ENCODE results near the gene STARD10.
A peak's percentile ranks its signal among the peaks of the same experiment; 100 is the strongest.

The STARD10 gene, protein sequence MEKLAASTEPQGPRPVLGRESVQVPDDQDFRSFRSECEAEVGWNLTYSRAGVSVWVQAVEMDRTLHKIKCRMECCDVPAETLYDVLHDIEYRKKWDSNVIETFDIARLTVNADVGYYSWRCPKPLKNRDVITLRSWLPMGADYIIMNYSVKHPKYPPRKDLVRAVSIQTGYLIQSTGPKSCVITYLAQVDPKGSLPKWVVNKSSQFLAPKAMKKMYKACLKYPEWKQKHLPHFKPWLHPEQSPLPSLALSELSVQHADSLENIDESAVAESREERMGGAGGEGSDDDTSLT

DNA sequence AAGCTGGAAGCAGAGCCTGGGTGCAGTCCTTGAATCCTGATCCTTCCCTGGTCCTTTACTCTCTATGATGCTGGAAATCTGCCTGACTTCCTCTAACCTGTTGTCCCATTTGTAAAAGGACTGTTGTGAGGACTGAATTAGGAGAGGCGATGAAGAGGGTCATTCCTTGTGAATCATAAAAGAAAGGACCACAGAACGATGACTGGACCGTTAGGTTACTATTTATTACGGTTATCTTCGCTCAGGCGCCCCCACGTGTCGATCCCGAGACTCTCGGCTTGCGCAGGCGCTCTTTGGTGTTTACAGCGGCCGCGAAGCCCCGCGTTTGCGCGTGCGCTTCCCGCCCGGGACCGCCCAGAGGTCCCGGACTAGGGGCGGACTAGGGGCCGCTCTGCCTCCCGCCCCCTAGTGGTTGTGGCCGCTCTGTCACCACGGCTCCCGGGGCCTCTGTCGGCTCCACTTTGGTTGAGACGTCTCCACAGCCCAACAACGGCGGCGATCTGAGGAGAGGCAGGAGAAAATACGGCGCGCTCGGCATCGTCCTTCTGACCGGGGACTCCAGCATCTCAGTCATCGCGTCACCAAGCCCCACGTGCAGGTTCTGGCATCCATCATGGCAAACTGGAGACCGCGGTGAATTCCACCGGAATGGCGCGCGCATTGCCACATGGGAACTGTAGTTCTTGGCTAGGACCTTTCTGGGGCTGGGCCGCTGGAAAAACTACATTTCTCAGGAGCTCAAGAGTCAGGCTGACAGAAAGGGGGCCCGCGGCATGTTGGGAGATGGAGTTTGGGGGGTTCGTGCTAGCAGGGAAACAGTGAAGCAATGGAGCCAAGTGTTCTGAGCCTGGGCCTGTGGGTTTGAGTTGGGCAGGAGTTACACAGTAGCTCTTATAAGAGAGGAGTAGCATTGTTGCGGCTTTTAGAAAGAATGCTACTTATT, at the start of gene STARD10:
TSS of gene STARD10 (minus strand) at position 623 of the 943 bp plus-strand sequence. CDS start 12,866 bp downstream, outside the sequence.
- H3K9ac ChIP-seq = peak within 1 kb of the TSS; percentile 84
- no peaks in the 10 kb centered on the region for H3K27me3 ChIP-seq
- H3K9me3 ChIP-seq = no peaks in the 10 kb centered on the region
- peak within 1 kb of the TSS; percentile 70 for H3K4me3 ChIP-seq
- peaks cover 40% of the 10 kb centered on the region for H3K4me1 ChIP-seq
- no peaks in the 10 kb centered on the region for H3K36me3 ChIP-seq
- no peak for TF ChIP-seq Cebpa-rat (IDR thresholded peaks at IDR 0.05)
- no peaks in the 10 kb centered on the region for H4K20me1 ChIP-seq
- peak within 1 kb of the TSS; percentile 85 for H3K4me2 ChIP-seq
- H3K27ac ChIP-seq = peak within 1 kb of the TSS; percentile 86

DNA sequence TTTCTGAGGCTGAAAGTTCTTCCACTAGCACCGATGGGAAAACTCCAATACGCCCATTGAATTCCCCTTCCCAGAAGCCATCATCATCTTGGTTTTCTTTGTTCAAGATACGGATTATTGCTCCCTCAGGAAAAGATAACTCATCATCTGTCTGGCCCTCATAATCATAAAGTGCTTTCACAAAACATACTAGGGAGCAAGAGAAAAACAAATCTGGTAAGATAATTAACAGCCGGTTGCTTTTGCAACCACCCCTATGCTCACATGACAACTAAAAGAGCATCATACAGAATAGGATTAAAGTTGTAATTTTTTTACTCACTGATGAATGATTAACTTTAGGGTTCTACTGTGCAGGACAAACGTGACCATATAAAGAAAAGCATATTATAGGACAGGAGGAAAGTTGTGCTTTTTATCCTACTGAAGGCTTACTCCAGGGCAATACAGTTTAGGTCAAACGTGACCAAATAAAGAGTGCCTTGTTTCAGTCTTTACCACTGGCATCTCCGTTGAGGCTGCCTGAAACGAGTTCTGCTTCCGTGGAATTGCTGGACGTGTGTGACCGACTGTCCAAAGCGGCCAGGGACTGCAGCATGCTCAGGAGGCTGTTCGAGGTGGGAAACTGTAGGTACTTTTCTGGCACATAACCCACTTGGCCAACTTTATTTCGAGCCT, 48.9 kb upstream of the STARD10 start:
- peaks cover 97% of the 10 kb centered on the region for H3K36me3 ChIP-seq
- no peaks in the 10 kb centered on the region for H3K4me1 ChIP-seq
- H3K27me3 ChIP-seq = no peaks in the 10 kb centered on the region
- H3K27ac ChIP-seq = no peak overlapping the region
- no peak for TF ChIP-seq Cebpa-rat (IDR thresholded peaks at IDR 0.05)
- H3K9me3 ChIP-seq = no peaks in the 10 kb centered on the region
- H3K9ac ChIP-seq = no peak overlapping the region
- no peak overlapping the region for H3K4me2 ChIP-seq
- H4K20me1 ChIP-seq = no peaks in the 10 kb centered on the region
- no peak overlapping the region for H3K4me3 ChIP-seq

DNA sequence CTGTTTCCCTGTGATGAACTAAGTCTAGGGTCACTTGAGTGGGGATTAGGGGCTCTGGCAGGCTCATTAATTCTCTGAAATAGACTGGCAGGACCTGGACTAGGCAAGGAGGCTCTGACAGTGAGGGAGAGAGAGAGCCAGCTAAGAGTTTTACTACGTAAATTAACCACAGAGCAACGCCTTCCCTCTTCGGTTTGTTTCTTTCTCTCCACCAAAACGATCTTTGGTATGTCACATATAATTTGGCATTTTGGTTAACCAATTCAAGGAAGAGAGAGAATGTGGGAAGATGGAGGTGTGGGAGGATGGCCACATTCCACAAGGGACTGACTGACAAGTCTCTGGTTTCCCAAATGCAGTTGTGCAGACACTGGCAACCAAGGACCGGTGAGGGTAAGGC, 48.3 kb upstream of the STARD10 start:
- Histone ChIP-seq H4K20me1 (no peaks in the 10 kb centered on the region), H3K36me3 (peaks cover 97% of the 10 kb centered on the region), H3K27me3 (no peaks in the 10 kb centered on the region), H3K4me3 (no peak overlapping the region), H3K9ac (no peak overlapping the region), H3K4me1 (no peaks in the 10 kb centered on the region), H3K4me2 (no peak overlapping the region), H3K9me3 (no peaks in the 10 kb centered on the region), H3K27ac (no peak overlapping the region)
- TF ChIP-seq Cebpa-rat (IDR thresholded peaks at IDR 0.05) = no peak

DNA sequence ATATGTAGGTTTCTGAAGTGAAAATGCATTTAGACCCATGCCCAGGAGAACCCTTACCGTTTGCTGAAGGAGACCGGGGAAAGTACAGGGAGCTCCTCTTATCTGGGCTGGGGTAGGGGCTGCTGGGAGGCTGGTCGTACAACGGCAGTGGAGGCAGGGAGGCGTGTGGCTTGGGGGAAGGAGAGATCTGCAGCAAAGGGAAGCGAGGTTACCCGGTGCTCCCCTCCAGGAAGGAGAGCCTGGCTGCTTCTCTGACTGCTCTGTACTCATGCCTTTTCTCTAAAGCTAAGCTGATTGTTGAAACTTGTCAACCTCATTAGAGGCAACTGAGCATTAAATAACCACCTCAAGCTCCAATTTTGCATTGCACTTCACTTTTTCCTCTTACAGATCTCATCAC, 47.5 kb upstream of the STARD10 start:
- H3K4me2 ChIP-seq = no peak overlapping the region
- H3K36me3 ChIP-seq = peaks cover 91% of the 10 kb centered on the region
- no peak overlapping the region for H3K9ac ChIP-seq
- H3K27me3 ChIP-seq = no peaks in the 10 kb centered on the region
- TF ChIP-seq Cebpa-rat (IDR thresholded peaks at IDR 0.05) = no peak
- H3K4me3 ChIP-seq = no peak overlapping the region
- H3K9me3 ChIP-seq = no peaks in the 10 kb centered on the region
- no peaks in the 10 kb centered on the region for H4K20me1 ChIP-seq
- no peak overlapping the region for H3K27ac ChIP-seq
- H3K4me1 ChIP-seq = peaks cover 2% of the 10 kb centered on the region

DNA sequence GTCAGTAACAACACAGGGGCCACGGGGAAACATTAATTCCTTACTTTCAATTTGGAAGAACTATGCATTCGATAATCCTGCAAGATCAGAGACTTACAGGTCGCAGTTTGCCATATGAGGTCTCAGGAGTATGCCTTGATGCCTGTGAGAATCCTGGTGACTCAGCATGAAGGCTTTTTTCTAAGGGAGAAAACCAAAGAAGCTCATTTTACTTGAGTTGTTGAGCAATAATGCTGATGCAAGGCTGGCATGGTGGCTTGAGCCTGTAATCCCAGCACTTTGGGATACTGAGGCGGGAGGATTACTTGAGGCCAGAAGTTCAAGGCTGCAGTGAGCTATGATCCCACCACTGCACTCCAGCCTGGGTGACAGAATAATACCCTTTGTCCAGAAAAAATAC, 46.9 kb upstream of the STARD10 start:
- Histone ChIP-seq H3K9me3 (no peaks in the 10 kb centered on the region), H3K4me3 (no peak overlapping the region), H3K27me3 (no peaks in the 10 kb centered on the region), H3K9ac (no peak overlapping the region), H3K36me3 (peaks cover 91% of the 10 kb centered on the region), H4K20me1 (no peaks in the 10 kb centered on the region), H3K4me2 (no peak overlapping the region), H3K27ac (no peak overlapping the region), H3K4me1 (peaks cover 6% of the 10 kb centered on the region)
- TF ChIP-seq Cebpa-rat (IDR thresholded peaks at IDR 0.05) = no peak

DNA sequence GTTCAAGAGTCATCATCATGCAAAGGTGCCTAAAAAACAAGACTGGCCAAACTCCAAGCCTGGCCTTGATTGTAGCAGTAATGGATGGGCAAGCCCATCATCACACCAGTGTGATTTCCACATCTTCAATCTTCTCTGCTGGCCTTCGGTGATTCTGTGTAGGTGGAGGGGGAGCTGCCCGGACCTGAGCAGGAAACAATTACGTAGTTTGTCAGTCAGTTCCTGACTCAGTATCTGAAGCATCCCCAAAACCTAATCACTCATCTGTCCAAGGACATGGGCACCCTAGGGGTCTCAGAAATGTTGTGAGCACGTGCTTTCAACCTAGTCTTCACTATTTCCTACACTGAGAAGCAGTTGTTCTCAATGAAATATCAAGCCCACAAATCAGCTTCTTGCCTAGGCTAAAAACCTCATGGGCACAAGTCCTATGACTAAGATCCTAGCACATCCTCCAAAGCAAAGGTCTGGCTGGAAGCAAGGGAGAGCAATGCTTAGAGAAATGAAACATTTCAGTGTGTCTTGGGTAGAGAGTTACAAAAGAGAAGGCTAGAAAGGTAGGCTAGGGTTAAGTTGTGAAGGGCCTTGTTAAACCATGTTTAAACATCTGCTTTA, 45.0 kb upstream of the STARD10 start:
- H3K27ac ChIP-seq = no peak overlapping the region
- H3K27me3 ChIP-seq = no peaks in the 10 kb centered on the region
- H3K4me3 ChIP-seq = no peak overlapping the region
- TF ChIP-seq Cebpa-rat (IDR thresholded peaks at IDR 0.05) = no peak
- no peaks in the 10 kb centered on the region for H3K9me3 ChIP-seq
- H3K4me2 ChIP-seq = no peak overlapping the region
- no peak overlapping the region for H3K9ac ChIP-seq
- H3K36me3 ChIP-seq = peaks cover 88% of the 10 kb centered on the region
- peaks cover 6% of the 10 kb centered on the region for H3K4me1 ChIP-seq
- H4K20me1 ChIP-seq = no peaks in the 10 kb centered on the region

DNA sequence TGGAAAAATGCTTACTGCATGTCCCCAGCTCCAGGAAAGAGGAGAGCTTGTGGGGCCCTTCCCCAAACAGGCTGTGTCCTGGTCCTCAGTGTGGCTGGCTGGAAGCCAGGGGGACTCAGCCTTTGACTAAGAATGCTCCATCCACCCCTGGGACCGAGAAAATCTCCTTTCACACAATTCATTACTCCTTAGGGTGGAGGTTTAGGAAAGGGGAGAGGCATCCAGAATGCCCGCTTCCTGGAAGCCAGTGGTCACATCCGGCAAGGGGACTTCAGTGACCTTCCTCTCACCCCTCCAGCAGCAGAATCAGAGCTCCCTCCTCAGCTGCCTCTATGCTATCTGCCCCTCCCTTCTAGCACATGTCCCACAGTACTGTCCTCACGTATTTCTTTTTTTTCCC, 42.3 kb upstream of the STARD10 start:
- Histone ChIP-seq H3K27ac (0 out of 2 replicates have a peak overlapping the region, but pooled peaks have one; percentile 10), H4K20me1 (no peaks in the 10 kb centered on the region), H3K9me3 (no peaks in the 10 kb centered on the region), H3K9ac (no peak overlapping the region; the same call in 1 of the 2 replicates), H3K36me3 (peaks cover 86% of the 10 kb centered on the region), H3K4me2 (no peak overlapping the region), H3K27me3 (no peaks in the 10 kb centered on the region), H3K4me3 (no peak overlapping the region), H3K4me1 (peaks cover 6% of the 10 kb centered on the region)
- no peak for TF ChIP-seq Cebpa-rat (IDR thresholded peaks at IDR 0.05)

DNA sequence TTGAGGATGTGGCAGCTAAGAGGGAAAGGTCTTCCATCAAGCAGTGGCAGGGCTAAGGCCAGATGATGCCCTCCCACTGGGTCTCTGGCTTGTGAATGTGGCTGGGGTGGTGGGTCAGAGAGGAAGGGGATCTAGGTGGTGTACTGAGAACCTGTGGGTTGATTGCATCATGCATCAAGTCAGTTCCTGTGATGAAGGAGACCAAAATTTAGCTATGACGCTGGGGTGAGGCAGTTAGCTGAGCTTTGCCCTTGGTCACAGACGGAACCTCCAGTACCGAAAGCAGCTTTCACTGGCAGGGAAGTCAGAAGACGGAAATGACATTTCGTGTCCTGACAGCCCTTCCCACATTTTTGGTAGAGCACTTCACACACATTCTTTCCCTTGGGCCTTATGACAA, 41.1 kb upstream of the STARD10 start:
- Histone ChIP-seq H3K27me3 (no peaks in the 10 kb centered on the region), H3K36me3 (peaks cover 86% of the 10 kb centered on the region), H3K9me3 (no peaks in the 10 kb centered on the region), H3K4me2 (no peak overlapping the region), H3K4me3 (no peak overlapping the region), H3K4me1 (peaks cover 6% of the 10 kb centered on the region), H3K9ac (no peak overlapping the region), H3K27ac (peak overlapping the region; percentile 23; the same call in 1 of the 2 replicates), H4K20me1 (no peaks in the 10 kb centered on the region)
- TF ChIP-seq Cebpa-rat (IDR thresholded peaks at IDR 0.05) = no peak

DNA sequence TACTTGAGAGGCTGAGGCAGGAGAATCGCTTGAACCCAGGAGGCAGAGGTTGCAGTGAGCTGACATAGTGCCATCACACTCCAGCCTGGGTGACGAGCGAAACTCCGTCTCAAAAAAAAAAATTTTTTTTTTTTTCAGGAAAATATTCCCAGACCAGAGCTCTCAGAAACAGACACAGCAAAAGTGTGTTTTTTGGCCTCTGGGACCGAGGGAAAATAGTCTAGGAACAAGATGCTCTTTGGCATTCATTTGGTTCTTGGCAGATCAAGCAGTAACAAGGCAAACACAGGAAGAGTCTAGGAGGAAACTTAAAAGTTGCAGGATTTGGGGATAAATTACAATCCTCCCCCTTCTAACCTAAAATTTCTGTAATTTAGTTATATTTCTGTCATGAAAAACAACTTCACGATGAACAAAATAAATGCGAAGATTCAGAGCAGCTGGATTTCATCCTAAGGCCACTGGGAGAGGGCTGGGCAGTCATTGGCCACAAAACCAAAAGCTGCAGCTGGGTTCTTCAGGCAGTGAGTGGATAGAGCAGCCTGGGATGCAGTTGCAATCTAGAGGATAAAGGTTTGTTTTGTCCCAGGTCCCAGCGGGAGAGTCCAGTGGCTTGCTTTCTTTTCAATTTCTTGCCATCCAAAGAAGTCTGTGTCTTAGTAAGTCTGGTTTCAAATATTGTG, 40.1 kb upstream of the STARD10 start:
- no peaks in the 10 kb centered on the region for H3K27me3 ChIP-seq
- no peaks in the 10 kb centered on the region for H4K20me1 ChIP-seq
- H3K4me2 ChIP-seq = no peak overlapping the region
- H3K9me3 ChIP-seq = no peaks in the 10 kb centered on the region
- no peak overlapping the region for H3K9ac ChIP-seq
- peaks cover 86% of the 10 kb centered on the region for H3K36me3 ChIP-seq
- peaks cover 6% of the 10 kb centered on the region for H3K4me1 ChIP-seq
- no peak for TF ChIP-seq Cebpa-rat (IDR thresholded peaks at IDR 0.05)
- H3K27ac ChIP-seq = no peak overlapping the region
- no peak overlapping the region for H3K4me3 ChIP-seq
